ENCODE results near the gene B4GALNT2.
A peak's percentile ranks its signal among the peaks of the same experiment; 100 is the strongest.
"Not testable (repeated sequence)": the region's sequence is repeated elsewhere in the genome, so short reads cannot be mapped to it uniquely, and the experiment has no call there.

Gene B4GALNT2

GRCh38 chr17:49183341-49183740, 50.8 kb downstream of the B4GALNT2 start:
- no peak for DNase-seq

GRCh38 chr17:49183801-49184200, 51.2 kb downstream of the B4GALNT2 start:
- DNase-seq, result no peak

GRCh38 chr17:49184522-49184921, 52.0 kb downstream of the B4GALNT2 start:
- DNase-seq, result not testable (repeated sequence)

GRCh38 chr17:49185381-49185780, 52.8 kb downstream of the B4GALNT2 start:
- DNase-seq, result not testable (repeated sequence)

GRCh38 chr17:49187301-49187700, 54.7 kb downstream of the B4GALNT2 start:
- no peak for DNase-seq

GRCh38 chr17:49190932-49191331, 58.4 kb downstream of the B4GALNT2 start:
- DNase-seq, result no peak

- DNase-seq, result no peak
Observed at GRCh38 chr17:49191409-49191916, 58.9 kb downstream of the B4GALNT2 start.

- peak; percentile 88 for DNase-seq
Observed at GRCh38 chr17:49191917-49192741, 59.6 kb downstream of the B4GALNT2 start.

- DNase-seq, result peak; percentile 38
Observed at GRCh38 chr17:49193513-49194296, 61.1 kb downstream of the B4GALNT2 start.

GRCh38 chr17:49194297-49194607, 61.7 kb downstream of the B4GALNT2 start:
- DNase-seq, result no peak

- no peak for DNase-seq
Observed at GRCh38 chr17:49195751-49196150, 63.2 kb downstream of the B4GALNT2 start.

- no peak for DNase-seq
Observed at GRCh38 chr17:49196520-49196919, 64.0 kb downstream of the B4GALNT2 start.

GRCh38 chr17:49197346-49197998, 64.9 kb downstream of the B4GALNT2 start:
- DNase-seq, result no peak

GRCh38 chr17:49198211-49198610, 65.6 kb downstream of the B4GALNT2 start:
- no peak for DNase-seq

- no peak for DNase-seq
Observed at GRCh38 chr17:49200423-49201083, 68.0 kb downstream of the B4GALNT2 start.

GRCh38 chr17:49201481-49201927, 68.9 kb downstream of the B4GALNT2 start:
- DNase-seq, result no peak

- DNase-seq, result no peak
Observed at GRCh38 chr17:49203796-49204195, 71.2 kb downstream of the B4GALNT2 start.

GRCh38 chr17:49204516-49204915, 71.9 kb downstream of the B4GALNT2 start:
- DNase-seq, result no peak

GRCh38 chr17:49209061-49209571, 76.5 kb downstream of the B4GALNT2 start:
- no peak for DNase-seq

- peak; percentile 62 for DNase-seq
Observed at GRCh38 chr17:49210158-49211029, 77.8 kb downstream of the B4GALNT2 start, which contains the start of the genes ABI3 and GNGT2. Gene ABI3 (plus strand): TSS chr17:49210707. CDS start chr17:49210725, 18 bp downstream. Gene GNGT2 (minus strand): TSS chr17:49210574. CDS start chr17:49207422, 3,152 bp downstream.

- no peak for DNase-seq
Observed at GRCh38 chr17:49213399-49213798, 80.8 kb downstream of the B4GALNT2 start.
